HCT116 (cell line): Measurements from ENCODE around the gene ILF2. TPM values are rescaled to one million over a fixed set of nuclear protein-coding genes. Genes with fewer than 3 reads are reported as not detected.
"Not testable (repeated sequence)": the region's sequence is repeated elsewhere in the genome, so short reads cannot be mapped to it uniquely, and the experiment has no call there.

Experiments
- ATAC-seq: fragments of 200-7000 bp; cut with Tn5 transposase; 2 replicates; pipeline ENCODE4 v1.9.1; 2020; ENCODE audit warnings: mild to moderate bottlenecking, moderate library complexity
- BruUV-seq: library from RNA; stranded (reverse); fragments of 400-500 nt; replicated peaks from 2 replicates; lab custom pipeline; 2021; lab: Mats Ljungman, UMichigan
- CTCF ChIA-PET: fragments of 300-600 bp; sonication (Branson Sonifier 250); formaldehyde crosslinking; loops from one replicate; lab custom pipeline; 2021; ENCODE audit warnings: antibody characterized with exemption; lab: Charles Lee
- POLR2A ChIA-PET: fragments of 300-600, 350-600 bp; sonication (Branson Sonifier 250); formaldehyde crosslinking; loops from one replicate; lab custom pipeline; 2021; ENCODE audit warnings: antibody characterized with exemption; lab: Charles Lee
- RAD21 ChIA-PET, 2 experiments: fragments of 300-600 bp; sonication (Branson Sonifier 250); formaldehyde crosslinking; loops; one replicate each; lab custom pipeline; 2023; ENCODE audit warnings: low total read pairs in 2 of 2; ENCODE audit not compliant: uncharacterized antibody in 2 of 2, unreplicated experiment in 2 of 2, low non-redundant PET in 1 of 2; lab: Charles Lee
- DNase-seq: peaks from one replicate; pipeline ENCODE4 v3.0.0-alpha.2; 2010; ENCODE audit warnings: low read depth, low spot score
- H2AFZ ChIP-seq: fragments of 200-600 bp; shearing (Covaris generic), sonication (generic); 2 replicates; pipeline ENCODE4 v1.6.1; 2017; ENCODE audit warnings: low read depth, mixed run types, mixed read lengths, antibody characterized with exemption, low read length; ENCODE audit not compliant: poor library complexity, severe bottlenecking
- H3K27ac ChIP-seq: 2 replicates; pipeline ENCODE4 v1.5.1; 2012; ENCODE audit warnings: low read depth, low read length
- H3K27me3 ChIP-seq: fragments of 200-600 bp; sonication (generic); 2 replicates; pipeline ENCODE4 v1.6.1; 2016; ENCODE audit warnings: mixed run types, low read length, mixed read lengths; ENCODE audit not compliant: insufficient read depth
- H3K36me3 ChIP-seq, 2 experiments: fragments of 200-500 bp in 1 of 2; fragments of 200-600 bp in 1 of 2; sonication (Bioruptor generic) in 1 of 2; sonication (generic) in 1 of 2; 2 replicates each; pipeline versions ENCODE4 v1.5.1 to v1.6.1; 2014 to 2016; ENCODE audit warnings: low read length in 2 of 2, inconsistent platforms in 1 of 2, mixed read lengths in 1 of 2, mixed run types in 1 of 2; ENCODE audit not compliant: insufficient read depth in 2 of 2, control insufficient read depth in 1 of 2
- H3K4me1 ChIP-seq, 2 experiments: fragments of 200-600 bp in 1 of 2; sonication (generic) in 1 of 2; 2 replicates each; pipeline versions ENCODE4 v1.5.1 to v1.6.1; 2012 to 2017; ENCODE audit warnings: low read length in 2 of 2, inconsistent platforms in 1 of 2, mild to moderate bottlenecking in 1 of 2, mixed read lengths in 1 of 2, mixed run types in 1 of 2, moderate library complexity in 1 of 2; ENCODE audit not compliant: insufficient read depth in 2 of 2, control insufficient read depth in 1 of 2
- H3K4me2 ChIP-seq: fragments of 200-600 bp; sonication (generic); 2 replicates; pipeline ENCODE4 v1.6.1; 2017; ENCODE audit warnings: mixed run types, low read length, mixed read lengths
- H3K4me3 ChIP-seq, 2 experiments: fragments of 200-600 bp in 1 of 2; sonication (generic) in 1 of 2; replicated peaks in 1 of 2; 2 replicates each; pipeline ENCODE4 v1.5.1; 2011 to 2016; ENCODE audit warnings: low read length in 2 of 2, control low read depth in 1 of 2, low read depth in 1 of 2, mild to moderate bottlenecking in 1 of 2, mixed read lengths in 1 of 2, mixed run types in 1 of 2
- H3K79me2 ChIP-seq: fragments of 200-600 bp; sonication (generic); 2 replicates; pipeline ENCODE4 v1.6.1; 2017; ENCODE audit warnings: mild to moderate bottlenecking, mixed run types, low read length, moderate library complexity, mixed read lengths; ENCODE audit not compliant: insufficient read depth
- H3K9ac ChIP-seq: fragments of 200-600 bp; sonication (generic); 2 replicates; pipeline ENCODE4 v1.6.1; 2016; ENCODE audit warnings: low read length, mixed read lengths
- H3K9me2 ChIP-seq: fragments of 200-600 bp; sonication (generic), shearing (Covaris generic); 2 replicates; pipeline ENCODE4 v1.6.1; 2017; ENCODE audit warnings: mixed run types, mild to moderate bottlenecking, moderate library complexity; ENCODE audit not compliant: insufficient read depth
- H3K9me3 ChIP-seq, 2 experiments: fragments of 200-500 bp in 1 of 2; fragments of 200-600 bp in 1 of 2; sonication (Bioruptor generic) in 1 of 2; sonication (generic) in 1 of 2; 2 replicates each; pipeline ENCODE4 v1.6.1; 2014 to 2017; ENCODE audit warnings: low read length in 2 of 2, mixed read lengths in 2 of 2, inconsistent platforms in 1 of 2, low read depth in 1 of 2, mild to moderate bottlenecking in 1 of 2, mixed run types in 1 of 2, moderate library complexity in 1 of 2; ENCODE audit not compliant: control insufficient read depth in 1 of 2, insufficient read depth in 1 of 2
- H4K20me1 ChIP-seq: fragments of 200-600 bp; sonication (generic), shearing (Covaris generic); 2 replicates; pipeline ENCODE4 v1.6.1; 2017; ENCODE audit warnings: mixed run types, mild to moderate bottlenecking, moderate library complexity; ENCODE audit not compliant: insufficient read depth
- CBX3 ChIP-seq: IDR thresholded peaks from 2 replicates; pipeline ENCODE4 v1.6.1; 2012; ENCODE audit warnings: low read depth
- POLR2A ChIP-seq: IDR thresholded peaks from 2 replicates; pipeline ENCODE4 v1.7.0; 2011; ENCODE audit warnings: borderline replicate concordance; ENCODE audit not compliant: insufficient read depth, insufficient read length; ENCODE audit errors: extremely low read depth
- RAD21 ChIP-seq: IDR thresholded peaks from 2 replicates; pipeline ENCODE4 v1.6.1; 2012; ENCODE audit warnings: low read depth, mild to moderate bottlenecking
- YY1 ChIP-seq: IDR thresholded peaks from 2 replicates; pipeline ENCODE4 v1.6.1; 2011; ENCODE audit warnings: low read length, low read depth, moderate library complexity, mild to moderate bottlenecking; ENCODE audit not compliant: insufficient replicate concordance; ENCODE audit errors: extremely low read depth
- intact Hi-C: fragments of 100-400 bp; cut with micrococcal nuclease; formaldehyde crosslinking; loops from 2 replicates; pipeline ENCODE4 v1.10.0; 2022
- total RNA-seq: library from RNA; stranded (reverse); gene quantifications from one replicate; pipeline ENCODE4 v1.2.1, GENCODE V29; 2021; ENCODE audit not compliant: unreplicated experiment

ILF2 gene
- total RNA-seq, 1 experiment from 2014 or later = 335 TPM

- intact Hi-C loops = loop anchor here (10.0 kb wide), 1 partner anchor 101 kb away; the partner anchor contains the start of gene SLC27A3
- DNase-seq (no peak), ATAC-seq (no peak)
- no peak overlapping the region for H3K4me2 ChIP-seq
- no peak overlapping the region for H3K4me3 ChIP-seq
- no peaks in the 10 kb centered on the region for H3K9me2 ChIP-seq
- ChIA-PET CTCF (no interaction called here), POLR2A (no interaction called here), RAD21 (interaction anchor here in 1 of 2 experiments (0.7 kb wide), 1 partner anchor 148 kb away, joined by 5 read pairs; no protein-coding TSS in a partner anchor)
- no peaks in the 10 kb centered on the region for H4K20me1 ChIP-seq
- H3K36me3 ChIP-seq = peaks cover 6 to 14% of the 10 kb centered on the region in 2 experiments; a peak in 3 of 4 replicates
- no peak overlapping the region for H2AFZ ChIP-seq
- no peaks in the 10 kb centered on the region for H3K27me3 ChIP-seq
- no TSS peak for BruUV-seq
- peaks cover 10 to 28% of the 10 kb centered on the region in 2 experiments for H3K4me1 ChIP-seq
- no peak overlapping the region for H3K9ac ChIP-seq
- no peak for TF ChIP-seq POLR2A
- TF ChIP-seq YY1 = no peak
- TF ChIP-seq, all 23 proteins: peak for 0
- no peaks in the 10 kb centered on the region for H3K9me3 ChIP-seq
- no peak overlapping the region for H3K27ac ChIP-seq
- peaks cover 23% of the 10 kb centered on the region for H3K79me2 ChIP-seq
Measured at GRCh38 chr1:153673511-153673910, 2.7 kb upstream of the ILF2 start.

- not testable (repeated sequence) for H3K9me2 ChIP-seq, H3K27me3 ChIP-seq, DNase-seq, H3K9me3 ChIP-seq, H4K20me1 ChIP-seq
- ATAC-seq = peak; percentile 67
- ChIA-PET POLR2A (interaction anchor here (0.5 to 2.5 kb wide), 10 partner anchors 9 to 319 kb away, joined by 3 to 10 read pairs (median 6); partner anchors contain the start of genes INTS3, RPS27 and SLC27A3), CTCF (interaction anchor here (0.6 to 1.6 kb wide), 5 partner anchors 25 to 314 kb away, joined by 3 to 6 read pairs (median 5); partner anchors contain the start of gene RAB13), RAD21 (interaction anchor here (0.8 to 1.6 kb wide), 3 partner anchors 104 to 316 kb away, joined by 3 read pairs; partner anchors contain the start of genes RAB13 (in 1 of the 2) and SLC27A3 (in 1 of the 2))
- TSS peak; percentile 76 for BruUV-seq
- H3K27ac ChIP-seq = peak overlapping the region; percentile 80
- intact Hi-C loops = loop anchor here (1.0 to 10.0 kb wide), 2 partner anchors 99 to 103 kb away; partner anchors contain the start of gene SLC27A3
- H3K4me1 ChIP-seq = peaks cover 10 to 24% of the 10 kb centered on the region in 2 experiments
- peak overlapping the region; percentile 39 to 54 for H3K4me3 ChIP-seq
- peak overlapping the region; percentile 74 for H3K4me2 ChIP-seq
- peaks cover 22 to 32% of the 10 kb centered on the region in 2 experiments for H3K36me3 ChIP-seq
- H3K9ac ChIP-seq = peak overlapping the region; percentile 55
- H2AFZ ChIP-seq = peak overlapping the region; percentile 99
- TF ChIP-seq YY1 (peak; percentile 3), CBX3 (0 out of 2 replicates have a peak, but pooled peaks have one; percentile 20), RAD21 (0 out of 2 replicates have a peak, but pooled peaks have one; percentile 2)
- H3K79me2 ChIP-seq = peaks cover 40% of the 10 kb centered on the region
Measured at GRCh38 chr1:153671628-153672353, 998 bp upstream of the ILF2 start.
